Fibroblast of mammary gland (primary cell): ENCODE measurements around the gene PADI3.

Source experiments
- DNase-seq: peaks from one replicate; pipeline ENCODE4 v3.0.0-alpha.2; 2010; ENCODE audit warnings: low read depth
- H3K4me3 ChIP-seq: 2 replicates; pipeline ENCODE4 v1.5.1; 2011; ENCODE audit warnings: low read depth, mild to moderate bottlenecking, low read length, moderate library complexity; ENCODE audit not compliant: control insufficient read depth
- CTCF ChIP-seq: conservative IDR thresholded peaks from 2 replicates; pipeline ENCODE4 v1.5.1; 2011; ENCODE audit warnings: low read depth, low read length, inconsistent platforms; ENCODE audit not compliant: control insufficient read depth, insufficient read depth

Gene PADI3

GRCh38 chr1:17273096-17273495 is 24.2 kb downstream of the PADI3 start:
- H3K4me3 ChIP-seq, result no peak overlapping the region
- DNase-seq, result no peak
- no peak for TF ChIP-seq CTCF

GRCh38 chr1:17274186-17275170 is 25.6 kb downstream of the PADI3 start:
- TF ChIP-seq CTCF, result peak; percentile 72
- no peak overlapping the region for H3K4me3 ChIP-seq
- peak; percentile 30 for DNase-seq

- DNase-seq, result peak; percentile 37
- no peak overlapping the region for H3K4me3 ChIP-seq
- TF ChIP-seq CTCF, result no peak
Observed at GRCh38 chr1:17276568-17276967, 27.7 kb downstream of the PADI3 start.

GRCh38 chr1:17277511-17278159 is 28.7 kb downstream of the PADI3 start:
- no peak for DNase-seq
- no peak for TF ChIP-seq CTCF
- no peak overlapping the region for H3K4me3 ChIP-seq

- no peak overlapping the region for H3K4me3 ChIP-seq
- TF ChIP-seq CTCF, result no peak
- DNase-seq, result no peak
Observed at GRCh38 chr1:17278996-17279830, 30.3 kb downstream of the PADI3 start.

- DNase-seq, result no peak
- no peak overlapping the region for H3K4me3 ChIP-seq
- TF ChIP-seq CTCF, result no peak
Observed at GRCh38 chr1:17280436-17280835, 31.5 kb downstream of the PADI3 start.
